ENCODE measurements around the gene FAAH2. TPM values are rescaled to one million over a fixed set of nuclear protein-coding genes. Genes with fewer than 3 reads are reported as not detected.

Gene FAAH2
- polyA plus RNA-seq, 1 donor (not counting 4 experiments of a cell fraction or from before 2014, with no cell fraction given), result 1.7 TPM

DNA sequence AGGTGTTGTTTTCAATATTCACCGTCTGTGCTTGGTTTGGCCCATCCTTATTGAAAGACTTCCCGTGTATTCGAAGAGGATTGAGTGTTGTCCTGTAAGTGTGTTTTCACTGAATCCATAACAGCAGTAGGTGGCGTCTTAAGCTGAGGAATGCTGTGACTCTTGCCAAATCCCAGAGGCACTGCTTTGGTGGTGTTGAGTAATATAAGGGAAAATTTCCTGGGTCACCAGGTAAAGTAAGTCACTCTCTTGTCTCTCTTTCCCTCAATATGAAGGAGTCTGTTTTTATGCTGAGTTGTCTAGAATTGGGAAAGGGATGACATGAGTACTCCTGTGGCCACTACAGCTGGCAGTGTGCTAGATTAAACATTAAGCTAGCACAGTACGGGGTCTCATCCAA is 158.6 kb downstream of the FAAH2 start:
- peaks cover 2% of the 10 kb centered on the region for H3K9me3 ChIP-seq (ENCODE audit: control insufficient read depth, low read depth, low read length)

DNA sequence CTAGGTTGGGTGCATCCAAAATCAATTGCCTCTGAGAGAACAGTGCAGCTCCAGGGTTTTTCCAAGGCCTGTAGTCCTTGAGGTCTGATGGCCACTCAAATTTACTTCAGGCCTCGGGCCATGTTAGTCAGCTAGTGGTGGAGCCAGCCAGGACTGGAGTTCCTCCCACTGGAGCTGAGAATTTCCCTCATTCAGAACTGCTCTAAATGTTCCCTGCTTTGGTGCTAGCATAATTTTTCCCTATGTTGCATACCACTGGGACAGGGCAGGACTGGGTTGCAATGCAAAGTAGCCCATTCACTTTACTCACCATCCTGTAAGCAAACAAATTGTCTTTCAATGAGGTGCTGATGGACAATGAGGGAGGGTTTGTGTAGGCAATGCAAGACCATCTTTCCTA is 159.3 kb downstream of the FAAH2 start:
- no peak overlapping the region for H3K4me2 ChIP-seq (ENCODE audit: control insufficient read depth, extremely low read depth, insufficient read depth, low read depth, low read length)
- H3K4me3 ChIP-seq (ENCODE audit: control insufficient read depth in 2 of 3, extremely low read depth in 1 of 3, insufficient read depth in 2 of 3, low read depth in 1 of 3, low read length in 3 of 3), result no peak overlapping the region
- FAIRE-seq, result no peak
- peaks cover 2% of the 10 kb centered on the region for H3K9me3 ChIP-seq (ENCODE audit: control insufficient read depth, low read depth, low read length)
- H3K27me3 ChIP-seq (ENCODE audit: control insufficient read depth, extremely low read depth, insufficient read depth, low read length), result no peaks in the 10 kb centered on the region
- no peaks in the 10 kb centered on the region for H3K36me3 ChIP-seq (ENCODE audit: control insufficient read depth in 2 of 2, extremely low read depth in 1 of 2, insufficient read depth in 2 of 2, low read length in 2 of 2)
- no peak for TF ChIP-seq EZH2 (IDR thresholded peaks at IDR 0.05; ENCODE audit: low read length)
- TF ChIP-seq, protein P1, sequence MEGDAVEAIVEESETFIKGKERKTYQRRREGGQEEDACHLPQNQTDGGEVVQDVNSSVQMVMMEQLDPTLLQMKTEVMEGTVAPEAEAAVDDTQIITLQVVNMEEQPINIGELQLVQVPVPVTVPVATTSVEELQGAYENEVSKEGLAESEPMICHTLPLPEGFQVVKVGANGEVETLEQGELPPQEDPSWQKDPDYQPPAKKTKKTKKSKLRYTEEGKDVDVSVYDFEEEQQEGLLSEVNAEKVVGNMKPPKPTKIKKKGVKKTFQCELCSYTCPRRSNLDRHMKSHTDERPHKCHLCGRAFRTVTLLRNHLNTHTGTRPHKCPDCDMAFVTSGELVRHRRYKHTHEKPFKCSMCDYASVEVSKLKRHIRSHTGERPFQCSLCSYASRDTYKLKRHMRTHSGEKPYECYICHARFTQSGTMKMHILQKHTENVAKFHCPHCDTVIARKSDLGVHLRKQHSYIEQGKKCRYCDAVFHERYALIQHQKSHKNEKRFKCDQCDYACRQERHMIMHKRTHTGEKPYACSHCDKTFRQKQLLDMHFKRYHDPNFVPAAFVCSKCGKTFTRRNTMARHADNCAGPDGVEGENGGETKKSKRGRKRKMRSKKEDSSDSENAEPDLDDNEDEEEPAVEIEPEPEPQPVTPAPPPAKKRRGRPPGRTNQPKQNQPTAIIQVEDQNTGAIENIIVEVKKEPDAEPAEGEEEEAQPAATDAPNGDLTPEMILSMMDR (optimal IDR thresholded peaks at IDR 0.05 in 1 of 3, IDR thresholded peaks at IDR 0.05 in 1 of 3, conservative IDR thresholded peaks at IDR 0.05 in 1 of 3; ENCODE audit: extremely low read depth in 1 of 3, insufficient read depth in 2 of 3, low read length in 3 of 3), result no peak
- dilution Hi-C loops (cut with MboI; ENCODE audit: extremely low pct_ligation_motif_present, low sequenced_read_pairs), result no loop called here
- H3K79me2 ChIP-seq (ENCODE audit: control insufficient read depth, insufficient read depth, low read length), result no peaks in the 10 kb centered on the region
- H3K9ac ChIP-seq (ENCODE audit: control insufficient read depth, extremely low read depth, insufficient read depth, low read length), result no peak overlapping the region
- no peak for DNase-seq (ENCODE audit: low read depth, low spot score)
- H4K20me1 ChIP-seq (ENCODE audit: control insufficient read depth, extremely low read depth, insufficient read depth, low read length), result no peaks in the 10 kb centered on the region
- H3K27ac ChIP-seq (ENCODE audit: control insufficient read depth, insufficient read depth, low read length), result no peak overlapping the region
- no peaks in the 10 kb centered on the region for H3K9me1 ChIP-seq (ENCODE audit: control insufficient read depth, extremely low read depth, insufficient read depth, low read length)
- no peaks in the 10 kb centered on the region for H3K4me1 ChIP-seq (ENCODE audit: control insufficient read depth, extremely low read depth, insufficient read depth, low read length)
- no peak overlapping the region for H2AFZ ChIP-seq (ENCODE audit: control insufficient read depth, low read length)

More for the DNA sequence above, 158.6 kb downstream of the FAAH2 start:
- DNase-seq (ENCODE audit: low read depth, low spot score) (no peak), FAIRE-seq (no peak)
- Histone ChIP-seq H3K79me2 (ENCODE audit: control insufficient read depth, insufficient read depth, low read length) (no peaks in the 10 kb centered on the region), H3K4me2 (ENCODE audit: control insufficient read depth, extremely low read depth, insufficient read depth, low read depth, low read length) (no peak overlapping the region), H3K27ac (ENCODE audit: control insufficient read depth, insufficient read depth, low read length) (no peak overlapping the region), H3K9me1 (ENCODE audit: control insufficient read depth, extremely low read depth, insufficient read depth, low read length) (no peaks in the 10 kb centered on the region), H3K27me3 (ENCODE audit: control insufficient read depth, extremely low read depth, insufficient read depth, low read length) (no peaks in the 10 kb centered on the region), H3K4me3 (ENCODE audit: control insufficient read depth in 2 of 3, extremely low read depth in 1 of 3, insufficient read depth in 2 of 3, low read depth in 1 of 3, low read length in 3 of 3) (no peak overlapping the region), H3K36me3 (ENCODE audit: control insufficient read depth in 2 of 2, extremely low read depth in 1 of 2, insufficient read depth in 2 of 2, low read length in 2 of 2) (no peaks in the 10 kb centered on the region), H2AFZ (ENCODE audit: control insufficient read depth, low read length) (no peak overlapping the region), H4K20me1 (ENCODE audit: control insufficient read depth, extremely low read depth, insufficient read depth, low read length) (no peaks in the 10 kb centered on the region), H3K4me1 (ENCODE audit: control insufficient read depth, extremely low read depth, insufficient read depth, low read length) (no peaks in the 10 kb centered on the region), H3K9ac (ENCODE audit: control insufficient read depth, extremely low read depth, insufficient read depth, low read length) (no peak overlapping the region)
- TF ChIP-seq, protein P1 (optimal IDR thresholded peaks at IDR 0.05 in 1 of 3, IDR thresholded peaks at IDR 0.05 in 1 of 3, conservative IDR thresholded peaks at IDR 0.05 in 1 of 3; ENCODE audit: extremely low read depth in 1 of 3, insufficient read depth in 2 of 3, low read length in 3 of 3), result no peak
- TF ChIP-seq EZH2 (IDR thresholded peaks at IDR 0.05; ENCODE audit: low read length), result no peak
- dilution Hi-C loops (cut with MboI; ENCODE audit: extremely low pct_ligation_motif_present, low sequenced_read_pairs), result no loop called here
